Stimulated activated CD4-positive, alpha-beta T cell treated with anti-CD3 and anti-CD28 coated beads, Interleukin-15, amount 100 ng/mL, for 48 hours (primary cell): ENCODE measurements around the gene IFNGR2.
"Not testable (repeated sequence)": the region's sequence is repeated elsewhere in the genome, so short reads cannot be mapped to it uniquely, and the experiment has no call there.

Source experiments
- DNase-seq, 2 donors: peaks; one replicate each; pipeline ENCODE4 v3.0.0-alpha.2; 2020; ENCODE audit warnings: low read depth in 2 of 2

IFNGR2 gene

DNA sequence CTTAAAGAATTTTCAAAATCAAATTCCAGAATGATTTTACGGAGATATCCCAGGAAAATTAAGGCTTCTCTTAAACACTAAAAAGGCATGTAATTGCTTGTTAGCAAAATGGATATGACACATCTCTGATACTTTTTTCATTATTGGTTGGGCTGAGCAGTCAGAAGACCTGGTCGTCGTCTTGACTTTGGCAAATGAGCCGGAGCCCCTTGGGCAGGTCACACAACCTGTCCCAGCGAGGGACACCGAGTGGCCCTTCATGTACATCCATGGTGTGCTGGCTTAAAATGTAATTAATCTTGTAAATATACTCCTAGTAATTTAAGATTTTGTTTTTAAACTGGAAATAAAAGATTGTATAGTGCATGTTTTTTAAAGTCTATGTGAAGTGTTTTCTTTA, 33.9 kb downstream of the IFNGR2 start:
- no peak for DNase-seq

DNA sequence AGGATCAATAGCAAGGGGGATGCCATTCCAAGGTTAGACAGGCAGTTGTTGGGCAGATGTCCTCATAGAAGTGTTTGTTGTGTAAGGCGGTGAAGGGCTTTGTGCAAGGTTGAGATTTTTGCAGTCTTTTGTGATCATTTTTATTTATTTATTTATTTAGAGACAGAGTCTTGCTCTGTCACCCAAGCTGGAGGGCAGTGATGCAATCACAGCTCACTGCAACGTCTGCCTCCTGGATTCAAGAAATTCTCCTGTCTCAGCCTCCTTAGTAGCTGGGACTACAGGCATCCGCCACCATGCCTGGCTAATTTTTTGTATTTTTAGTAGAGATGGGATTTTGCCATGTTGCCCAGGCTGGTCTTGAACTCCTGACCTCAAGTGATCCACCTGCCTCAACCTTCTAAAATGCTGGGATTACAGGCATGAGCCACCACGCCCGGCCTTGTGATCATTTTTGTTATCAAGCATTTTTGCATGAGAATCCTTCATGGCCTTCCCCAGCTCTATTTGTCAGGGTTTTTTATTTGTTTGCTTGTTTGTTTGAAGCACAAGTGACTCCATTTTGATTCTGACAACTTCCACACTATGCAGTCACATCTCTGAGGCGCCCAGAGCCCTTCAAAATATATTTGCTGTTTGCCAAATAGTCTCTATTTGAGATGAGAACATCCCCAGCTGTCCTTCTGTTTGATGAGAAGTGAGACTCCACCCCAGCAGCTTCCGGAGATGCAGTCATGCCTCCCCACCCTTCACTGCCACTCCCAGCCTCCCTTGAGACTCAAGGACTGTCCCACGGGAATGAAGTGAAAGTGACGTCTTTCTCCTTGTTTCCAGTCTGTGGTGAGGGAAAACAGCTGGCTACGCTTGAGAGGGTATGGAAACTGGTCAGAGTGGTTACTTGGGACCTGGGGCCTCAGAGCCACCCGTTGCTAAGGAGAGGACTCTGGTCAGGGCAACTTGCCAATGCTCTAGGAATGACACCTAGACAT, 38.6 kb downstream of the IFNGR2 start:
- no peak for DNase-seq

DNA sequence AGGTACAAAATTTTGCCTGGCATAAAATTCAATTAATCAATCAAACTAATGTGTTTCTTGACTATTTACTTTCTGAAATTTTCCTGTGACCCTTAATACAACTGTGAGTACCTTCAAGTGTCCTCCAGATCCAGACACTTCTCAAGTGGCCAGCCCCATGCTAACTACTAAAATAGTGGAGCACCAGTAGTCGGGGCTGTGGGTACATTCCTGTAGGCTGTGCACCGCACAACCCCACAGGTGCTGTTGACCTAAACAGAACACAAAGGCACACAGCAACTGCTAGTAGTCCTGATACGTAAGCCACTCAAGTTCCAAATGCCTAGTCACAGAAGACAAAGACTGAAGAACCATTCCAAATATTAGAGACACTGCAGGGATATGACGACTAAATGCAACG, 40.0 kb downstream of the IFNGR2 start:
- no peak for DNase-seq

DNA sequence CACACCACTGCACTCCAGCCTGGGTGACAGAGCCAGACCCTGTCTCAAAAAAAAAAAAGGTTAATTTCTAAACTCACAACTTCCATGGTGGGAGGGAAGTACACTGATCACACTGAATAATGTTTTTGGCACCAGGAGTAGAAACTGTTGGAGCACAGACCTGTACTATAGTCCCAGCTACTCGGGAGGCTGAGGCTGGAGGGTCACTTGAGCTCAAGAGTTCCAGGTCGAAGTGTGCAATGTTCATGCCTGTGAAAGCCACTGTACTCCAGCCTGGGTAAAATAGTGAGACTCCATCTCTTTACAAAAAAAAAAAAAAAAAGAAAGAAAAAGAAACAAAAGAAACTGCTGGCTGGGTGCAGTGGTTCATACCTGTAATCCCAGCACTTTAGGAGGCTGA, 41.3 kb downstream of the IFNGR2 start:
- DNase-seq = no peak

DNA sequence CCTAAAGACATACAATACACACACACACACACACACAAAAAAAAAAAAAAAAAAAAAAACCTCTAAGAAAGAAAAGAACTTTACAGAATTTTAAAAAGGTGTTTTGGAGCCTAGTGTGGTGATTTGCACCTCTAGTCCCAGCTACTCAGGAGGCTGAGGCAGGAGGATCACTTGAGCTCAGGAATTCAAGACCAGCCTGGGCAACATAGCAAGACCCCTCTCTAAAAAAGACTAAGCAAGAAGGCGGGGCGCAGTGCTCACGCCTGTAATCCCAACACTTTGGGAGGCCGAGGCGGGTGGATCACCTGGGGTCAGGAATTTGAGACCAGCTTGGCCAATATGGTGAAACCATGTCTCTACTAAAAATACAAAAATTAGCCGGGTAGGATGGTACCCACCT, 43.4 kb downstream of the IFNGR2 start:
- DNase-seq = not testable (repeated sequence)

DNA sequence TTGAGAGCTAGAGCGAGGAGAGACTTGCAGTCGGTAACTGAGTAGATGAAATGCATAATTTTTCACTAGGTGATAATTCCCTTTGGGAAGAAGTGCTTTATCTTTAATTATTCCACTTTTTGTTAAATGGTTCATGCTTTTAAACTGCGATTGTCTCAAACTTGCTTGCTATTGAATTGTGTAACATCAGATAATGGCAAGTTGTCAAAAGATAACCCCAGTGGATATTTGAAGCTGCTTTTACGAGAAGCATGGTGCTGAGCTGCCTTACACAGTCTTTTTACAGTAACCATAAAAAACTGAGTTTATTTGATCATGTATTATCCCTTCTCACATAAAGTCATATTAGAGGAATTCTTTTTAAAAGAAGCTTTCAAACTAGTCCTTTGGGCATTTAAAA, 46.4 kb downstream of the IFNGR2 start:
- DNase-seq = no peak

DNA sequence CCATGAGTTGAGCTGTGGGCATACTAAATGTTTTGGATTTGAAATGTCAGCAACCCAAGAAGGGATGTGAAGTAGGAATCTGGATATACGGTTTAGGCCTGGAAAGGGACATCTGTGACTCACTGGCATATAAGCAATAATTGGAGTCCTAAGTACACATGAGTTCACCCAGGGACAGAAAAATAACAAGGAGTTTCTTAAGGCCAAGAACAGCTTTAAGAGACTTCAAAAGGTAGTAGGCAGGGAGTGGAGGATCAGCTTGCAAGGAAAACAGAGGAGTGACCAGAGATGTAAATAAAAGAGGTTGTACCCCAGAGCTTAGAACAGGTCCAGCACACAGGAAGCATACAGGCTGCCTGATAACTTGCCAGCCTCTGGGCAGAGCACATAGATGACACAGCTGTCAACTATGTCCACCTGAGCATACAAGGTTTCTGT, 48.4 kb downstream of the IFNGR2 start:
- no peak for DNase-seq

DNA sequence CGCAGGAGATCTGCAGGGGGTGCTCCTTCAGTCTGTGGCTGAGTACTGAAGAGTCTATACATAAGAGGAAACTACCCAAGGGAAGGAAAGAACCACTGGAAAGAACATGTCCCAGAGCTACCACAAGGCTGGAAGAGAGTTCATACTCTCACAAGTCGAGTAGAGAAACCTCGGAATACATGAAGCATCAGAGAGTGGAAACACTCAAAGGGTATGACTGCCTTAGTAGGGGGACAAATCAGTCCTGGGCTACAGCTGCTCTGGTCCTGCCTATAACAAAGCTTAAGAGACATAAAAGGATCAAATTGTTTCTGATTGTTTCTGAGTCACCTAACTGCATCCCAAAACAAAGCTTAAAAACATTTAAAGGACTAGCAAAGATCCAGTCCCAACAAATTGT, 49.1 kb downstream of the IFNGR2 start:
- no peak for DNase-seq

DNA sequence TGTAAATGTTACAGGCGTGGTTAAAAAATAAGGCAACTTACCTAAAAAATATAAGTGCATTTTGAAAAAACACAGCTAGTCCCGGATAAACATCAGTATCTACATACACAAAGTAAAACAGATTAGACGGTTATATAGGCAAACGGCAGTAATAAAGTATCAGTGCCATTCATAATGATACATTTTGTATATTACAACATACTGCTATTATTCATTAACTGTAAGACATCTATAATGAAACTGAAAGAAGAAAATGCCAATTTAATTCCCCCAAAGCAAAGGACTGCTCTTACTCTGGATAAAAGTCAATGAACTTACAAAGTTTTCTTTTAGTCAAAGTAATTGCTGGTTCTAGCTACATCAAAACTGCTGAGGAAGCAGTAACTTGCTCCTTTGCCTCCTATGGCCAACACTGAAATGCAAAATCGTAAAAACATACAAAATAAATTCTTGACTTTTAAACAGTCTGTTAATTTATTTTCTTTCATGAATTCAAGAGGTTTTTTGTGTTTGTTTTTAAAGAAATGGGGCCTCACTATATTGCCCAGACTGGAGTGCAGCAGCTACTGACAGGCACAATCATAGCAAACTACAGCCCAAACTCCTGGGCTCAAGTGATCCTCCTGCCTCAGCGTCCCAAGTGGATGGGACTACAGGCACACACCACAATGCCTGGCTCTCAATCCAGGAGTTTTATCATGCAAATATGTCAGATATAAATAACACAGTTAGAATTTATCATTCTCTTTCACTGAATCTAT, 52.7 kb downstream of the IFNGR2 start:
- DNase-seq = no peak

DNA sequence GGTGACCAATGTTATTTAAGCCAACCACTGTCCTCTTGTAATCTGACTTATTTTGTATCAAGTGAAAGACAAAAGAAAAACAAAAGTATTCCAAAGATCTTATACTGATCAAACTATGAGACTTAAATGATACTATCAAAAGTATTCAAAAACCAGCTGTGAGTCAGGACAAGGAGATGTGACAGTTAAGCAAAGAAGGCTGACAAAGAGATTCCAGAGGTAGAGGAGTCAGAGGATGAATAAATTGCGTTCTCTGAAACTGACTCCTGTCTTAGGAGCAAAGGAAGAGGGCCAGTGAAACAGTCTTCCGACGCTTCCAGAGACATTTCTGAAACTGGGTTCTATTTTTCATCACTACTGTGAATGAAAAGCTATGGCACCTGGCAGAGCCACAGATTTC, 55.6 kb downstream of the IFNGR2 start:
- DNase-seq = no peak

DNA sequence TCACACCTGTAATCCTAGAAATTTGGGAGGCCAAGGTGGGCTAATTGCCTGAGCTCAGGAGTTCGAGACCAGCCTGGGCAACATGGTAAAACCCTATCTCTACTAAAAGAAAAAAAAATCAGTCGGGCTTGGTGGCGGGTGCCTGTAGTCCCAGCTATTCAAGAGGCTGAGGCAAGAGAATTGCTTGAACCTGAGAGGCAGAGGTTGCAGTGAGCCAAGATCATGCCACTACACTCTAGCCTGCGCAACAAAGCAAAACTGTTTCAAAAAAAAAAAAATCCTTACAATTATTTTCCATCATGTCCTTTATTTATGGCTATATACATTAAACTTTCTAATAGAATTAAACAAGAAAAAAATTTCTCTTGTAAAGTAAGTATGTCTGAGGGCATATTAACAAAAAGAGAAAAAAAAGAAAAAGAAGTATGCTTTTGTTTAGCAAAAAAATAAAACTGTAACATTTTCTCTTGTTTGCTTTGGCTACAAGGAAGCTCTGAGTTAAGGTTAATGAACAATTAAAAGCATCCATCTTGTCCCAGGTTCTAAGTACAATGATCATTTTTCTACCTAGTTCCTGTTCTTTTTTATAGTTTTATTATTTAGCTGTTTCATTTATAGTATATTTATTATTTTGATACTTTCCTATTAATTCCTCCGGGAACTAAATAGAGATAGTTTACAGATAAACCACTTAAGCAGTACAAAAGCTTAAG, 58.5 kb downstream of the IFNGR2 start:
- DNase-seq = no peak

DNA sequence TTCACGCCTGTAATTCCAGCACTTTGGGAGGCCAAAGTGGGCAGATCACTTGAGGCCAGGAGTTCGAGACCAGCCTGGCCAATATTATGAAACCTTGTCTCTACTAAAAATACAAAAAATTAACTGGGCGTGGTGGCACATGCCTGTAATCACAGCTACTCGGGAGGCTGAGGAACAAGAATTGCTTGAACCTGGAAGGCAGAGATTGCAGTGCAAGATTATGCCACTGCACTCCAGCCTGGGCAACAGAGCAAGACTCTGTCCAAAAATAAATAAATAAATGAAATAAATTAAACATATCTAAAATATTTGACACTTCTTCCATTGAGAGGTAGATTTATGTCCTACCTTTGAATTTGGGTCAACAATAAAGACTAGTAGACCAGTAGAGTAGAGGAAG, 66.0 kb downstream of the IFNGR2 start:
- not testable (repeated sequence) for DNase-seq

DNA sequence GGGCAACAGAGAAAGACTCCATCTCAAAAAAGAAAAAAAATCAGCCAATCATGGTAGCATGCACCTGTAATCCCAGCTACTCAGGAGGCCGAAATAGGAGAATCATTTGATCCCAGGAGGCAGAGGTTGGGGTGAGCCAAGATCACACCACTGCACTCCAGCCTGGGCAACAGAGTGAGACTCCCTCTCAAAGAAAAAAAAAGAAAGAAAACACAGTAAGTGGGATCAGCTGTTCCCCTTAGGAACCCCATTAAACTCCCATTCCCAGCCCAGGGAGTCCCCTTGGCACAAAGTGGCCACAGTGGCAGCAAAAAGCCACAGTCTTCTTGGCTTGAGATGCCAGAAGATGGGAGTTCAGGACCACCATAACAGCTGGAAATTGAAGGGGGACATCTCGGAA, 67.5 kb downstream of the IFNGR2 start:
- DNase-seq = no peak

DNA sequence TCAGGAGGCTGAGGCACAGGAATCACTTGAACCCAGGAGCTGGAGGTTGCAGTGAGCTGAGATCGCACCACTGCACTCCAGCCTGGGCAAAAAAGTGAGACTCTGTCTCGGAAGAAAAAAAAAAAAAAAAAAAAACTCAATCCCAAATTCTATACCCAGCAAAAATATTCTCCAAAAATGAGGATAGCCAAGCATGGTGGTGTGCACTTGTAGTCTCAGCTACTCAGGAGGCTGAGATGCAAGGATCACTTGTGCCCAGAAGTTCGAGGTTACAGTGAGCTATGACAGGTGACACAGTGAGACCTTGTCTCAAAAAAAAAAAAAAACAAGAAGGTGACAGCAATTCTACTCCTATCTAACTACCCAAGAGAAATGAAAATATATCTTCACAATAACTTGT, 70.1 kb downstream of the IFNGR2 start:
- no peak for DNase-seq

DNA sequence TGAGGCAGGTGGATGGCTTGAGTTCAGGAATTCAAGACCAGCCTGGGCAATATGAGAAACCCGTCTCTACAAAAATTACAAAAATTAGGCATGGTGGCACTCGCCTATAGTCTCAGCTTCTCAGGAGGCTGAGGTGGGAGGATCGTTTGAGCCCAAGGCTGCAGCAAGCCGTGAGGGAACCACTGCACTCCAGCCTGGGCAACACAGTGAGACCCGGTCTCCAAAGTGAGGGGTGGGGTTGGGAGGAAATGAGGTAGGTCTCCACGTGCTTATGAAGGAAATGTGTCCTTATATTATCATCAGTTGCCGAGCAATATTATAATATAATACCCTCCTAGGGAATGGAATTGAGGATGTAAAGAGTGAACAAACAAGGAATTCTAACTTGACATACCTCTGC, 73.9 kb downstream of the IFNGR2 start:
- no peak for DNase-seq

DNA sequence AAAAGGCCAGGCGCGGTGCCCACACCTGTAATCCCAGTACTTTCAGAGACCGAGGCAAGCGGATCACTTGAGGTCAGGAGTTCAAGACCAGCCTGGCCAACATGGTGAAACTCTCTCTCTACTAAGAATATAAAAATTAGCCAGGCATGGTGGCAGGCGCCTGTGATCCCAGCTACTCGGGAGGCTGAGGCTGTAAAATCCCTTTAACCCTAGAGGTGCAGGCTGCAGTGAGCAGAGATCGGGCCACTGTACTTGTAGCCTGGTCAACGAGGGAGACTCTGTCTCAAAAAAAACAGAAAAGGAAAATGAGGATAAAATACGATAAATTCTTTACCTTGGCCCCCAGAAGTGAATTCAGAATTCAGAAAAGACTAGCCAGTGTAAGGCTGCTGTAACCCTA, 75.0 kb downstream of the IFNGR2 start:
- no peak for DNase-seq

DNA sequence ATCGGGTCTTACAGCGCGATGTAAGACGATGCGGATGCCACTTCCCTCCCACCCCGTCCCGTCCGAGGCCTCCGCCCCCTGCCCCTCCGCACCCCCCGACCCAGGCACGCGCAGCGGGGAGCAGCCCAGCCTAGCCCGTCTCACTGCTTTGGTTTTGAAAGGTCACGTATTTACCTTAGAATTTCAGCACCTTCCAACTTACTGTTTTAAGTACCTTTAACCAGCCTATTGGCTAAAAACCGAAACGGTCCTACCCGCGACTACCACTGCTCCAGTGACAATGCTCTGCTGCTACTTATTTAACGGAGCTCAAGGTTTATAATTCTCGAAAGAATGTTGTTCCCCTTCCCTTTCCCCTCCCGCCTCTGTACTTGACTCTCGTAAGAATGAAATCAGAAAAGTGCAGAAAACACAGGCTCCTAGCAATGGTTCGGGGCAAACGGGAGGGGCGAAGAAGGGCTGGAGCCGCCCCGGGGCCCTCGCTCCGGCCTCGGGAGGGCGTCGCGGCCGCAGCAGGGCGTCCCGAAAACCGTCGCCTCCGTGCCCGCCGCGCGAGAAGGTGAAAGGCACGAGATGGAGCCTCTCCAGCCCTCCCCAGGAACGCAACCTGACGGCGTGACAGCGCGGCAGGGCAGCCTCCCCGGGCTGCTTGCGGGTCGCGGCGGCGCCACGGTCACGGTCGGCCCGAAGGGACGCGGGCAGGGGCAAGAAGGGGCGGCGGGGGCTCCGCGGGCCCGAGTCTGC, 75.9 kb downstream of the IFNGR2 start:
- DNase-seq = peak in 1 of 2 donors; percentile 23

DNA sequence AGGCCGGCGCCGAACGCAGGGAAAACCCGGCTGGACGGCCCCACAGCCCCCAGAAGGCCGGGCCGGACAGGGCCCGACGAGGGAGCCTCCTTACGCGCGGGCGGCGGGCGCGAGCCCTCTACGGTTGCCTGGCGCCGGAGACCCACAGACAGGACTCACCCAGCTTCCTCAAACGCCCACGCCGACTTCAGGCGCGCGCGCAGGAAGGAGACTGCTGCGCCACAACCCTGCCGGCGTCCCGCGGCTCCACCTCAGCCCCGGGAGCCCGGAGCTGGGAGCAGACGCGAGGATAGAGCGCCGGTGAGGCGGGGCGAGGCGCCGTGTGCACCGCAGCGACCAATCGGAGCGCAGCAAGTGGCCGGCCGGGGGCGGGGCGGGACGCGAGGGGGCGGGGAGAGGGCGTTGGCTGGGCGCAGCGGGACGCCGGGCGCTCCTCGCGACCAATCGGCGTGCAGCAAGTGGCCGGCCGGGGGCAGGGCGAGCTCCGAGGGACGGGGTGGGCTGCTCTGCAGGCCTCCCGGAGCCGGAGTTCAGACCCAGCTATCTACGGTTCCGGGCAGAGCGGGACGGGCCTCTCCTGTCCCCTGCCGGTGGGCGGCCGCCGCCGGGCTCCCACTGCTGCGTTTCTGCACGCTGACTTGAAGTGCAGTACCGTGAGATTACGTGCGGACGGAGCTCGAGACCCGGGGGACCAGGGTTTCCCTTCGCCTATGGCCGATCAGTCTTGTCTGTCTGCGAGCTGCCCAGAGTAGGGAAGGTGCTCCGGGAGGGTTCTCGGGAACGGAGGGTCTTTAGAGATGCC, 76.7 kb downstream of the IFNGR2 start, which contains the start of gene TMEM50B:
Gene TMEM50B (minus strand): TSS at position 296 of the 802 bp plus-strand sequence. CDS start 11,089 bp downstream, outside the sequence.
- peak; percentile 93 to 96 for DNase-seq

DNA sequence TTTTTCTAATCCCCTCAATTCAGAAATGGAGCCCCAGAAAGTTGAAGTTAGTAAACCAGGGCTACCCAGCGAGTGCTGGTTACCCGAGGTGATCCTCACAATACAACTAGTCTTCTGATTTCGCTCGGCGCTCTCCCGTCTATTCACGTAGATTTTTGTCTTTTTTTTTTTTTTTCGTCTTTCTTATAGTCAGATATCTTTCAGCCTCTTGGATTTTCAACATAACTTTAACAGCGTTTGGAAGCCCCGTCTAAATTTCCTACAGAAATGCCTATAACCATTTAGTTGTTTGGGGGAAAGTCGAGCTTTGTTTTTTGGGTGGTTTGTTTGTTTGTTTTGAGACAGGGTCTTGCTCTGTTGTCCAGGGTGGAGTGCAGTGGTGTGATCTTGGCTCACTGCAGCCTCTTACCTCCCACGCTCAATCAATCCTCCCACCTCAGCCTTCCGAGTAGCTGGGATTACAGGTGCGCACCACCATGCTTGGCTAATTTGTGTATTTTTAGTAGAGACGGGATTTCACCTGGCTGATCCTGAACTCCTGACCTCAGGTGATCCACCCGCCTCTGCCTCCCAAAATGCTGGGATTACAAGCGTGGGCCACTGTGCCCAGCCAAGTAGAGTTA, 77.4 kb downstream of the IFNGR2 start:
- DNase-seq = no peak

DNA sequence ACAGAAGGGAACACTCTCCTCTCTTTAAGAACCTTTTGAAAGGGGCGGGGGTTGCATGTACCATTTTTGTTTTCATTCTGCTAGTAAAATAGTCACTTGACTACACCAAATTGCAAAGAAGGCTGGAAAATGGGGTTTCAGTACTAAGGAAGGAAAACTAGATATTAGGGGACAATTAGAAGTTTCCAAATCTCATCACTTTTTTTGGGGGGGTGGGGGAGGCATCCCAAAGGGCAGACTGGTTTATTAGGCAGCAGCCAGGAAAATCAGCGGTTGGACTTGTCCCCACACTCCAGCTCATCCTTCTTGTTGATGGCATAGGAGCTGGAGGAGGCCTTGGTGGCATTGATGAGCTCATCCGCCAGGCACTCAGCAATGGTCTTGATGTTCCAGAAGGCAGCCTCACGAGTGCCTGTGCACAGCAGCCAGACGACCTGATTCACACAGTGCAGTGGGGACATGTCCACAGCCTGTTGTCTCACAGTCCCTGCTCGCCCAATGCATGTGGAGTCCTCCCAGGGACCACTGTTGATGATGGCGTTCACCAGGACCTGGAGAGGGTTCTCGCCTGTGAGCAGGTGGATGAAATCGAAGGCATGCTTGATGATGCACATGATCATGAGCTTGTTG, 78.2 kb downstream of the IFNGR2 start:
- no peak for DNase-seq
